Measurements from ENCODE around the gene TCIRG1.

DNA sequence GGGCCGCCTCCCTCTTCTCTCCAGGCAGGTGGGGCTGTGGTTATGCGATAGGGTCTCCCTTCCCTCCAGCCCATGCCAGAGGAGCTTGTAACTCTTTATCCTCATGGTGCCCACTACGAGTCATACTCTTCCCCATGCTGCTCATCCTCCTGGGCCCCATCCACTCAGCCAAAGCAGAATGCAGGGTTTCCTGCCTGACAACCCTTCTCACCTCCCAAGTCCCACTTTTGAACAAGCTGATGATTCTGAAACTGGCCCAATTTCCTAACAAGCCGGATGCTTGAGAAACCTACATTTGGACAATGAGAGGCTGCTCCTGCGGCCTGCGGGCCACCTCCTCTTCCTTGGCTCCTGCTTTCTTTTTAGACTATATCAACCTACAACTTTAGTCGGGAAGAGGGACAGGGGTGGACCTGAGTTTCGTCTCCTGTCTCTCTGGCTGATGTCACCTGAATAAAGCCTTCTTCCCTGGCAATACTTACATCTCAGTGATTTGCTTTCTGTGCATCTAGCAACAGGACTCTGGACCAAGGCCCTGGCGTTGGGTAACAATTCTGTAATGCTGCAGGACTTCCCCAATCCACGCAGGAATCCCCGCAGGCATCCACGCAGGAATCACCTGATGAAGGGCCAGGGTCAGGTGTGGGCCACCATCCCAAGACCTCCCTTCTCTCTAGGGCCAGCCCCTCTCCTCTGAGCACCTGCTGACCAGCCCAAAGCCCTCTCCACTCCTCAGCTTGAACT, 9.9 kb upstream of the TCIRG1 start:
- TF ChIP-seq, protein P1, sequence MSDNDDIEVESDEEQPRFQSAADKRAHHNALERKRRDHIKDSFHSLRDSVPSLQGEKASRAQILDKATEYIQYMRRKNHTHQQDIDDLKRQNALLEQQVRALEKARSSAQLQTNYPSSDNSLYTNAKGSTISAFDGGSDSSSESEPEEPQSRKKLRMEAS (IDR thresholded peaks at IDR 0.05; ENCODE audit: low read depth, low read length) = no peak
- TF ChIP-seq, protein P2, sequence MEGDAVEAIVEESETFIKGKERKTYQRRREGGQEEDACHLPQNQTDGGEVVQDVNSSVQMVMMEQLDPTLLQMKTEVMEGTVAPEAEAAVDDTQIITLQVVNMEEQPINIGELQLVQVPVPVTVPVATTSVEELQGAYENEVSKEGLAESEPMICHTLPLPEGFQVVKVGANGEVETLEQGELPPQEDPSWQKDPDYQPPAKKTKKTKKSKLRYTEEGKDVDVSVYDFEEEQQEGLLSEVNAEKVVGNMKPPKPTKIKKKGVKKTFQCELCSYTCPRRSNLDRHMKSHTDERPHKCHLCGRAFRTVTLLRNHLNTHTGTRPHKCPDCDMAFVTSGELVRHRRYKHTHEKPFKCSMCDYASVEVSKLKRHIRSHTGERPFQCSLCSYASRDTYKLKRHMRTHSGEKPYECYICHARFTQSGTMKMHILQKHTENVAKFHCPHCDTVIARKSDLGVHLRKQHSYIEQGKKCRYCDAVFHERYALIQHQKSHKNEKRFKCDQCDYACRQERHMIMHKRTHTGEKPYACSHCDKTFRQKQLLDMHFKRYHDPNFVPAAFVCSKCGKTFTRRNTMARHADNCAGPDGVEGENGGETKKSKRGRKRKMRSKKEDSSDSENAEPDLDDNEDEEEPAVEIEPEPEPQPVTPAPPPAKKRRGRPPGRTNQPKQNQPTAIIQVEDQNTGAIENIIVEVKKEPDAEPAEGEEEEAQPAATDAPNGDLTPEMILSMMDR (IDR thresholded peaks at IDR 0.05; ENCODE audit: low read depth, low read length) = no peak
- TF ChIP-seq POLR2A (IDR thresholded peaks at IDR 0.05; ENCODE audit: extremely low read depth, insufficient read length) (no peak), MYC (IDR thresholded peaks at IDR 0.05; ENCODE audit: low read depth, low read length) (no peak)
